ENCODE results near the gene TNIP2.

DNA sequence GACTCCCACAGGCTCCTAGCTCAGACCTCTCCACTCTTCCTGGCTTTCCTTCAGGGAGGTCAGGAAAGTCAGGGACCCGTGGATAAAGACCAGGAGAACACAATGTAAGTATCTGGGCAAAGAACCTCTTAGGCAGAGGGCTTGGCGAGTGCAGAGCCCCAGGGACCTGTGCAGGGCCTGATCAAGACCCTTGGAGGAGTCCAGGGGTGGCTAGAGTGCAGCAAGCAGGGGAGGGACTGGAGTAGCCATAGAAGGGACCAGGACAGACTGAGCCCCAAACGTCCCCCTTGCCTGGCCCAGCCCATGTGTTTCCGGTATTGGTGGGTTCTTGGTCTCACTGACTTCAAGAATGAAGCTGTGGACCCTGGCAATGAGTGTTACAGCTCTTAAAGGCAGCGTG is 5.9 kb upstream of the TNIP2 start:
- TF ChIP-seq TAF1 (IDR thresholded peaks at IDR 0.05; ENCODE audit: borderline replicate concordance, low read depth, low read length) (no peak), POLR2A (IDR thresholded peaks at IDR 0.05; ENCODE audit: low read depth, low read length) (no peak)

Data from GM12892 (cell line).